ENCODE measurements around the gene RIIAD1.
"Not testable (repeated sequence)": the region's sequence is repeated elsewhere in the genome, so short reads cannot be mapped to it uniquely, and the experiment has no call there.

The RIIAD1 gene

GRCh38 chr1:151729157-151729965 lies 8.0 kb downstream of the RIIAD1 start:
- no peak overlapping the region for H3K4me3 ChIP-seq (replicated peaks; ENCODE audit: insufficient read depth, low read length)
- H3K27ac ChIP-seq (replicated peaks) = no peak overlapping the region
- peaks cover 2% of the 10 kb centered on the region for H3K27me3 ChIP-seq (ENCODE audit: insufficient read depth, poor library complexity, severe bottlenecking)
- no peak for DNase-seq (ENCODE audit: low read depth in 1 of 2, low spot score in 1 of 2)
- TF ChIP-seq SPI1 (IDR thresholded peaks at IDR 0.05; ENCODE audit: borderline replicate concordance, low read depth) = no peak
- no peak for TF ChIP-seq REST (IDR thresholded peaks at IDR 0.05; ENCODE audit: insufficient replicate concordance, low read depth)
- TF ChIP-seq GABPA (IDR thresholded peaks at IDR 0.05; ENCODE audit: low read depth) = no peak
- TF ChIP-seq POLR2AphosphoS5 (IDR thresholded peaks at IDR 0.05; ENCODE audit: low read depth) = no peak
- TF ChIP-seq CTCF (IDR thresholded peaks at IDR 0.05; ENCODE audit: insufficient read depth, low read length) = no peak

- Histone ChIP-seq H3K4me3 (replicated peaks; ENCODE audit: insufficient read depth, low read length) (no peak overlapping the region), H3K27me3 (ENCODE audit: insufficient read depth, poor library complexity, severe bottlenecking) (peaks cover 2% of the 10 kb centered on the region), H3K27ac (replicated peaks) (no peak overlapping the region)
- DNase-seq (ENCODE audit: low read depth in 1 of 2, low spot score in 1 of 2) = no peak
- TF ChIP-seq CTCF (IDR thresholded peaks at IDR 0.05; ENCODE audit: insufficient read depth, low read length) (no peak), REST (IDR thresholded peaks at IDR 0.05; ENCODE audit: insufficient replicate concordance, low read depth) (no peak), GABPA (IDR thresholded peaks at IDR 0.05; ENCODE audit: low read depth) (no peak), POLR2AphosphoS5 (IDR thresholded peaks at IDR 0.05; ENCODE audit: low read depth) (no peak), SPI1 (IDR thresholded peaks at IDR 0.05; ENCODE audit: borderline replicate concordance, low read depth) (no peak)
These were observed 8.6 kb downstream of the RIIAD1 start for GRCh38 chr1:151729966-151730291.

- H3K27me3 ChIP-seq (ENCODE audit: insufficient read depth, poor library complexity, severe bottlenecking) = no peaks in the 10 kb centered on the region
- no peak for TF ChIP-seq SPI1 (IDR thresholded peaks at IDR 0.05; ENCODE audit: borderline replicate concordance, low read depth)
- TF ChIP-seq POLR2AphosphoS5 (IDR thresholded peaks at IDR 0.05; ENCODE audit: low read depth) = no peak
- no peak for TF ChIP-seq REST (IDR thresholded peaks at IDR 0.05; ENCODE audit: insufficient replicate concordance, low read depth)
- no peak for TF ChIP-seq CTCF (IDR thresholded peaks at IDR 0.05; ENCODE audit: insufficient read depth, low read length)
- TF ChIP-seq GABPA (IDR thresholded peaks at IDR 0.05; ENCODE audit: low read depth) = no peak
- no peak for DNase-seq (ENCODE audit: low read depth in 1 of 2, low spot score in 1 of 2)
- no peak overlapping the region for H3K4me3 ChIP-seq (replicated peaks; ENCODE audit: insufficient read depth, low read length)
- H3K27ac ChIP-seq (replicated peaks) = no peak overlapping the region
These were observed 11.8 kb downstream of the RIIAD1 start for GRCh38 chr1:151733126-151733525.

- H3K4me3 ChIP-seq (replicated peaks; ENCODE audit: insufficient read depth, low read length); H3K27ac ChIP-seq (replicated peaks); H3K27me3 ChIP-seq (ENCODE audit: insufficient read depth, poor library complexity, severe bottlenecking); DNase-seq (ENCODE audit: low read depth in 1 of 2, low spot score in 1 of 2): not testable (repeated sequence)
These were observed 12.7 kb downstream of the RIIAD1 start for GRCh38 chr1:151733995-151734394.

Measured in HL-60 (cell line).